HEK293 (cell line): Measurements from ENCODE around the gene SGSM2.

Experiments used
- CTCF ChIA-PET: fragments of 350-600 bp; formaldehyde crosslinking; extraction: SDS; loops from one replicate; lab custom pipeline; 2021; ENCODE audit warnings: antibody characterized with exemption; lab: Yijun Ruan, JAX
- POLR2A ChIA-PET: fragments of 300-600 bp; formaldehyde crosslinking; extraction: SDS; loops from one replicate; lab custom pipeline; 2020; ENCODE audit warnings: antibody characterized with exemption, inconsistent platforms; lab: Yijun Ruan, JAX
- H3K27ac ChIP-seq: fragments of 200-500 bp; sonication (Bioruptor generic); 2 replicates; pipeline ENCODE4 v1.5.1; 2014; ENCODE audit warnings: low read depth, low read length, control low read depth, inconsistent platforms; ENCODE audit errors: extremely low read depth
- H3K36me3 ChIP-seq, 2 experiments: fragments of 200-500 bp in 1 of 2; sonication (Bioruptor generic) in 1 of 2; 1 replicate in 1 of 2; 2 replicates in 1 of 2; pipeline ENCODE4 v1.5.1; 2014 to 2017; ENCODE audit warnings: inconsistent platforms in 2 of 2, low read length in 2 of 2; ENCODE audit not compliant: control insufficient read depth in 2 of 2, insufficient read depth in 1 of 2
- H3K4me1 ChIP-seq: fragments of 200-500 bp; sonication (Bioruptor generic); 2 replicates; pipeline ENCODE4 v1.5.1; 2014; ENCODE audit warnings: mild to moderate bottlenecking, low read length, inconsistent platforms; ENCODE audit not compliant: control insufficient read depth, insufficient read depth
- H3K4me3 ChIP-seq: 2 replicates; pipeline ENCODE4 v1.5.1; 2011; ENCODE audit warnings: low read depth, mild to moderate bottlenecking, control low read depth, low read length, moderate library complexity
- H3K9me3 ChIP-seq: fragments of 200-500 bp; sonication (Bioruptor generic); 2 replicates; pipeline ENCODE4 v1.5.1; 2014; ENCODE audit warnings: low read depth, low read length, inconsistent platforms; ENCODE audit not compliant: control insufficient read depth, insufficient read depth
- KLF16 ChIP-seq: fragments of 450-650 bp; formaldehyde crosslinking; IDR thresholded peaks from 2 replicates; pipeline ENCODE4 v1.5.1; 2017; ENCODE audit warnings: missing biosample characterization, missing genetic modification characterization
- PATZ1 ChIP-seq: fragments of 450-650 bp; formaldehyde crosslinking; IDR thresholded peaks from 2 replicates; pipeline ENCODE4 v1.5.1; 2016; ENCODE audit warnings: missing biosample characterization, missing genetic modification characterization
- PRDM1 ChIP-seq: fragments of 450-650 bp; formaldehyde crosslinking; IDR thresholded peaks from 2 replicates; pipeline ENCODE4; 2016; ENCODE audit warnings: missing biosample characterization, missing genetic modification characterization
- SP2 ChIP-seq: fragments of 450-650 bp; formaldehyde crosslinking; IDR thresholded peaks from 2 replicates; pipeline ENCODE4 v1.5.1; 2016; ENCODE audit warnings: missing biosample characterization, missing genetic modification characterization
- SP3 ChIP-seq: fragments of 450-650 bp; formaldehyde crosslinking; IDR thresholded peaks from 2 replicates; pipeline ENCODE4 v1.5.1; 2016; ENCODE audit warnings: missing biosample characterization, missing genetic modification characterization
- ZBTB11 ChIP-seq: fragments of 450-650 bp; formaldehyde crosslinking; conservative IDR thresholded peaks from 2 replicates; pipeline ENCODE4 v1.5.1; 2016; ENCODE audit warnings: low read depth, missing biosample characterization, missing genetic modification characterization
- ZBTB44 ChIP-seq: fragments of 450-650 bp; IDR thresholded peaks from 2 replicates; pipeline ENCODE4 v1.5.1; 2018; ENCODE audit warnings: missing biosample characterization, mild to moderate bottlenecking, missing genetic modification characterization
- ZBTB48 ChIP-seq: fragments of 450-650 bp; formaldehyde crosslinking; IDR thresholded peaks from 2 replicates; pipeline ENCODE4 v1.5.1; 2016; ENCODE audit warnings: missing biosample characterization, missing genetic modification characterization
- ZBTB7A ChIP-seq: fragments of 450-650 bp; formaldehyde crosslinking; IDR thresholded peaks from 2 replicates; pipeline ENCODE4 v1.5.1; 2016; ENCODE audit warnings: low read depth, missing biosample characterization, missing genetic modification characterization
- ZNF10 ChIP-seq: fragments of 450-650 bp; formaldehyde crosslinking; IDR thresholded peaks from 2 replicates; pipeline ENCODE4 v1.5.1; 2017; ENCODE audit warnings: missing biosample characterization, missing genetic modification characterization
- ZNF121 ChIP-seq: fragments of 450-650 bp; formaldehyde crosslinking; IDR thresholded peaks from 2 replicates; pipeline ENCODE4 v1.5.1; 2016; ENCODE audit warnings: missing biosample characterization, missing genetic modification characterization
- ZNF2 ChIP-seq: fragments of 450-650 bp; formaldehyde crosslinking; IDR thresholded peaks from 2 replicates; pipeline ENCODE4 v1.5.1; 2016; ENCODE audit warnings: missing biosample characterization, missing genetic modification characterization
- ZNF202 ChIP-seq: fragments of 450-650 bp; formaldehyde crosslinking; IDR thresholded peaks from 2 replicates; pipeline ENCODE4 v1.5.1; 2016; ENCODE audit warnings: missing biosample characterization, missing genetic modification characterization, borderline replicate concordance
- ZNF24 ChIP-seq: fragments of 450-650 bp; formaldehyde crosslinking; IDR thresholded peaks from 2 replicates; pipeline ENCODE4 v1.5.1; 2016; ENCODE audit warnings: missing biosample characterization, missing genetic modification characterization
- ZNF324 ChIP-seq: fragments of 450-650 bp; formaldehyde crosslinking; IDR thresholded peaks from 2 replicates; pipeline ENCODE4 v1.5.1; 2016; ENCODE audit warnings: missing biosample characterization, missing genetic modification characterization
- ZNF423 ChIP-seq: fragments of 450-650 bp; formaldehyde crosslinking; IDR thresholded peaks from 2 replicates; pipeline ENCODE4 v1.5.1; 2016; ENCODE audit warnings: missing biosample characterization, missing genetic modification characterization
- ZNF549 ChIP-seq: fragments of 450-650 bp; IDR thresholded peaks from 2 replicates; pipeline ENCODE4 v1.5.1; 2018; ENCODE audit warnings: missing biosample characterization, missing genetic modification characterization, mild to moderate bottlenecking, inconsistent platforms, moderate library complexity
- ZNF560 ChIP-seq: fragments of 450-650 bp; formaldehyde crosslinking; IDR thresholded peaks from 2 replicates; pipeline ENCODE4 v1.5.1; 2017; ENCODE audit warnings: missing biosample characterization, missing genetic modification characterization, borderline replicate concordance
- ZNF571 ChIP-seq: fragments of 450-650 bp; formaldehyde crosslinking; IDR thresholded peaks from 2 replicates; pipeline ENCODE4 v1.5.0; 2017; ENCODE audit warnings: missing biosample characterization, missing genetic modification characterization
- ZNF610 ChIP-seq: fragments of 450-650 bp; formaldehyde crosslinking; IDR thresholded peaks from 2 replicates; pipeline ENCODE4 v1.5.1; 2016; ENCODE audit warnings: missing biosample characterization, missing genetic modification characterization, borderline replicate concordance
- ZNF624 ChIP-seq: fragments of 450-650 bp; formaldehyde crosslinking; IDR thresholded peaks from 2 replicates; pipeline ENCODE4 v1.5.1; 2017; ENCODE audit warnings: missing biosample characterization, missing genetic modification characterization
- ZNF629 ChIP-seq: fragments of 450-650 bp; formaldehyde crosslinking; IDR thresholded peaks from 2 replicates; pipeline ENCODE4 v1.5.1; 2017; ENCODE audit warnings: missing biosample characterization, missing genetic modification characterization
- ZNF701 ChIP-seq: fragments of 450-650 bp; formaldehyde crosslinking; IDR thresholded peaks from 2 replicates; pipeline ENCODE4 v1.5.1; 2016; ENCODE audit warnings: missing biosample characterization, missing genetic modification characterization
- ZNF792 ChIP-seq: fragments of 450-650 bp; formaldehyde crosslinking; IDR thresholded peaks from 2 replicates; pipeline ENCODE4 v1.5.1; 2016; ENCODE audit warnings: missing biosample characterization, missing genetic modification characterization
- ZNF843 ChIP-seq: fragments of 450-650 bp; formaldehyde crosslinking; IDR thresholded peaks from 2 replicates; pipeline ENCODE4 v1.5.1; 2016; ENCODE audit warnings: missing biosample characterization, missing genetic modification characterization
- TF ChIP-seq, protein P1 (sequence below): fragments of 450-650 bp; formaldehyde crosslinking; IDR thresholded peaks from 2 replicates; pipeline ENCODE4 v1.5.0; 2017; ENCODE audit warnings: missing biosample characterization, missing genetic modification characterization, borderline replicate concordance

Gene SGSM2

DNA sequence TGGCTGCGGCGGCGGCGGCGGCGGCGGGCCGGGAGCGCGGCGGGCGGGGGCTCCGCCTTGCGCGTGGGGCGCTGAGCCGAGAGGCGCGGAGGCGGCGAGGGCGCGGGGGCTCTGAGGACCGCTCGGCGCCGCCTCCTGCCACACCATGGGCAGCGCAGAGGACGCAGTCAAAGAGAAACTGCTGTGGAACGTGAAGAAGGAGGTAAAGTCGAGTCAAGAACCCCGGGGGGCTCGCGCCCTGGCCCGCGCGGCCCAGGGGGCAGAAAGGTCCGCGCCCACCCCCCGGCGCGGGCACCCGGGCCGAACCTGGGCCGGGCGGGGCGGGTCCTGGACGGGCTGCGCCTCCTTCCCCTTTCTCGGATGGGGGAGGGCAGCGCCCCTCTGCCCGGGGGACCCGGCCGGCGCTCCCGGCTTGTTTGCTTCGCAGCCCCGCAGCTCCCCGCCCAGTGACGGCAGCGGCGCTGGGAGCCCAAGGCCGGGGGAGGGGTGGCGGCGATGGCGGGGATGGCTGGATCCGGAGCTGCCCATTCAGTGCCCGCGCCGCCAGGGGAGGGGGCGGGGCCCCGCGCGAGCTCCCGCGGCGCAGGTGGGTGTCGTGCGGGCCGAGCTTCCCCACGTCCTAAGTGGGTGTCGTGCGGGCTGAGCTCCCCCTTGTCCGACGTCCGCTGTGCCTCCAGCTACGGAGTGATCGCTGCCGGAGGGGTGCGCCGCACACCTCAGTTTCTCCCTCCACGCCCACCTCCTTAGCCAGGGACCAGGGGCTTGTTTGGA lies 428 bp downstream of the SGSM2 start (continued):
- no peak for TF ChIP-seq ZNF571
- TF ChIP-seq ZNF629 (tag by site-specific recombination), result no peak
- no peak for TF ChIP-seq ZNF10
- no peak for TF ChIP-seq ZNF843 (tag by site-specific recombination)
- no peak for TF ChIP-seq PRDM1
- 0 out of 2 replicates have a peak, but pooled peaks have one; percentile 35 for TF ChIP-seq ZNF423 (tag by site-specific recombination)
- TF ChIP-seq KLF16, result peak; percentile 54; the same call in 1 of the 2 replicates
- no peak for TF ChIP-seq ZBTB44 (tag by site-specific recombination)
- no peak for TF ChIP-seq ZNF792 (tag by site-specific recombination)
- peak; percentile 52 for TF ChIP-seq SP2 (tag by site-specific recombination)
- no peak for TF ChIP-seq ZNF549
- TF ChIP-seq ZBTB11 (tag by site-specific recombination), result no peak
- no peak for TF ChIP-seq ZNF701 (tag by site-specific recombination)
- TF ChIP-seq ZBTB48 (tag by site-specific recombination), result peak; percentile 71
- TF ChIP-seq ZNF202 (tag by site-specific recombination), result no peak
- TF ChIP-seq, all 188 proteins: peak for 28

- H3K4me1 ChIP-seq, result peaks cover 14% of the 10 kb centered on the region
- peak overlapping the region; percentile 56 for H3K4me3 ChIP-seq
- ChIA-PET POLR2A (interaction anchor here (0.6 to 4.0 kb wide), 6 partner anchors 9 to 292 kb away, joined by 3 to 49 read pairs (median 18); partner anchors contain the start of genes SMG6 and SRR), CTCF (interaction anchor here (0.7 to 10.9 kb wide), 4 partner anchors 11 to 208 kb away, joined by 4 to 110 read pairs (median 6); no protein-coding TSS in a partner anchor)
- no peaks in the 10 kb centered on the region for H3K9me3 ChIP-seq
- H3K36me3 ChIP-seq, result peaks cover 22 to 33% of the 10 kb centered on the region in 2 experiments
- peak overlapping the region; percentile 48; the same call in 1 of the 2 replicates for H3K27ac ChIP-seq
- no peak for TF ChIP-seq ZNF624
- TF ChIP-seq ZNF24 (tag by site-specific recombination), result 0 out of 2 replicates have a peak, but pooled peaks have one; percentile 49
- TF ChIP-seq ZNF2 (tag by site-specific recombination), result peak; percentile 55; the same call in 1 of the 2 replicates
- peak; percentile 69; the same call in 1 of the 2 replicates for TF ChIP-seq PATZ1 (tag by site-specific recombination)
- TF ChIP-seq ZNF121 (tag by site-specific recombination), result no peak
- TF ChIP-seq ZBTB7A (tag by site-specific recombination), result 0 out of 2 replicates have a peak, but pooled peaks have one; percentile 23
- no peak for TF ChIP-seq ZNF560 (tag by site-specific recombination)
- no peak for TF ChIP-seq ZNF324 (tag by site-specific recombination)
- TF ChIP-seq, protein P1, sequence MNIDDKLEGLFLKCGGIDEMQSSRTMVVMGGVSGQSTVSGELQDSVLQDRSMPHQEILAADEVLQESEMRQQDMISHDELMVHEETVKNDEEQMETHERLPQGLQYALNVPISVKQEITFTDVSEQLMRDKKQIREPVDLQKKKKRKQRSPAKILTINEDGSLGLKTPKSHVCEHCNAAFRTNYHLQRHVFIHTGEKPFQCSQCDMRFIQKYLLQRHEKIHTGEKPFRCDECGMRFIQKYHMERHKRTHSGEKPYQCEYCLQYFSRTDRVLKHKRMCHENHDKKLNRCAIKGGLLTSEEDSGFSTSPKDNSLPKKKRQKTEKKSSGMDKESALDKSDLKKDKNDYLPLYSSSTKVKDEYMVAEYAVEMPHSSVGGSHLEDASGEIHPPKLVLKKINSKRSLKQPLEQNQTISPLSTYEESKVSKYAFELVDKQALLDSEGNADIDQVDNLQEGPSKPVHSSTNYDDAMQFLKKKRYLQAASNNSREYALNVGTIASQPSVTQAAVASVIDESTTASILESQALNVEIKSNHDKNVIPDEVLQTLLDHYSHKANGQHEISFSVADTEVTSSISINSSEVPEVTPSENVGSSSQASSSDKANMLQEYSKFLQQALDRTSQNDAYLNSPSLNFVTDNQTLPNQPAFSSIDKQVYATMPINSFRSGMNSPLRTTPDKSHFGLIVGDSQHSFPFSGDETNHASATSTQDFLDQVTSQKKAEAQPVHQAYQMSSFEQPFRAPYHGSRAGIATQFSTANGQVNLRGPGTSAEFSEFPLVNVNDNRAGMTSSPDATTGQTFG (tag by site-specific recombination), result no peak
- 0 out of 2 replicates have a peak, but pooled peaks have one; percentile 4 for TF ChIP-seq SP3 (tag by site-specific recombination)
- no peak for TF ChIP-seq ZNF610 (tag by site-specific recombination)
These were observed 985 bp downstream of the SGSM2 start for GRCh38 chr17:2338315-2338657.
